Cerebellar cortex (tissue), 1 donor: Measurements from ENCODE around the gene MRLN.
"Not testable (repeated sequence)": the region's sequence is repeated elsewhere in the genome, so short reads cannot be mapped to it uniquely, and the experiment has no call there.

ENCODE experiments used
- DNase-seq: peaks from one replicate; pipeline ENCODE4 v3.0.0-alpha.2; 2015; ENCODE audit warnings: low spot score

The MRLN gene

DNA sequence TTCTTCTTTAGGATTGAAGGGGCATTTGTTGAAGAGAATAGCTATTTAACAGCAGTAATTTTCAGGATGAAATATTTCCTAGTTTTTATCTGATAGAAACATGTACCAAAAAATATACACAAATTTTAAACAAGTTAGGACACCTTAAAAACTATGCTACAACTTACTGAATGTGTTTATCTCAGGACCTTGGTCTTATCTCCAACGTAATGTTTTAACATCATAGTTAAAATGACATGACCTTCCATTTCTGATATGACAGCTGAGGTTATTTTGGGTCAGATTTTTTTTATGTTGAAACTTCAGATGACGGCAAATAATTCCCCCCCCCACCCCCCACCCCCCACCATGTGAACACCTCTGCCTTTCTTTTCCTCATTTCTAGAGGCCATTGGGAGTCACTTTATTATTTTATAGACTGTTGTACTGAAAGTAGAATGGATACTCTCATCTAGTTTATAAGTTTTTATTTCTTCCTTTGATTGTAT is 8.0 kb downstream of the MRLN start:
- no peak for DNase-seq

DNA sequence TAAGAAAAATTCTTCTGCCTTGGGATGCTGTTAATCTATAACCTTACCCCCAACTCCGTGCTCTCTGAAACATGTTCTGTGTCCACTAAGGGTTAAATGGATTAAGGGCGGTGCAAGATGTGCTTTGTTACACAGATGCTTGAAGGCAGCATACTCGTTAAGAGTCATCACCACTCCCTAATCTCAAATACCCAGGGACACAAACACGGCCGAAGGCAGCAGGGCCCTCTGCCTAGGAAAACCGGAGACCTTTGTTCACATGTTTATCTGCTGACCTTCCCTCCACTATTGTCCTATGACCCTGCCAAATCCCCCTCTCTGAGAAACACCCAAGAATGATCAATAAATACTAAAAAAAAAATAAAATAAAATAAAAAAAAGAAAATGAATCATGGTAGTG is 8.5 kb downstream of the MRLN start:
- not testable (repeated sequence) for DNase-seq

DNA sequence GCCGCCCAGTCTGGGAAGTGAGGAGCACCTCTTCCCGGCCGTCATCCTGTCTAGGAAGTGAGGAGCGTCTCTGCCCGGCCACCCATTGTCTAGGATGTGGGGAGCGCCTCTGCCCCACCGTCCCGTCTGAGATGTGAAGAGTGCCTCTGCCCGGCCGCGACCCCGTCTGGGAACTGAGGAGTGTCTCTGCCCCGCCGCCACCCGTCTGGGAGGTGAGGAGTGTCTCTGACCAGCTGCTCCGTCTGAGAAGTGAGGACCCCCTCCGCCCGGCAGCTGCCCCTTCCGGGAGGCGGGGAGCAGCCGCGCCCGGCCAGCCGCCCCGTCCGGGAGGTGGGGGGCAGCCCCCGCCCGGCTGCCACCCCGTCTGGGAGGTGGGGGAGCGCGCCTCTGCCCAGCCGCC is 9.1 kb downstream of the MRLN start:
- not testable (repeated sequence) for DNase-seq

DNA sequence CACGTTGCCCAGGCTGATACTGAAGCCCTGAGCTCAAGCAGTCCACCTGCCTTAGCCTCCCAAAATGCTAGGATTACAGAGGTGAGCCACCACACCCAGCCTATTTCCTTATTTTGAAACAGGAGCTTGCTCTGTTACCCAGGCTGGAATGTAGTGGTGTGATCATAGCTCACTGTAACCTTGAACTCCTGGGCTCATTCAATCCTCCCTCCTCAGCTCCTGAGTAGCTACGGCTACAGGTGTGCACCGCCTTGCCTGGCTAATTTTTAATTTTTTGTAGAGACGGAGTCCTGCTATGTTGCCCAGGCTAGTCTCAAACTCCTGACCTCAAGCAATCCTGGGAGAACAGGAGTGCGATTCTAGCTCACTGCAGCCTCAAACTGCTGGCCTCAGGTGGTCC is 11.7 kb downstream of the MRLN start:
- DNase-seq, result no peak

DNA sequence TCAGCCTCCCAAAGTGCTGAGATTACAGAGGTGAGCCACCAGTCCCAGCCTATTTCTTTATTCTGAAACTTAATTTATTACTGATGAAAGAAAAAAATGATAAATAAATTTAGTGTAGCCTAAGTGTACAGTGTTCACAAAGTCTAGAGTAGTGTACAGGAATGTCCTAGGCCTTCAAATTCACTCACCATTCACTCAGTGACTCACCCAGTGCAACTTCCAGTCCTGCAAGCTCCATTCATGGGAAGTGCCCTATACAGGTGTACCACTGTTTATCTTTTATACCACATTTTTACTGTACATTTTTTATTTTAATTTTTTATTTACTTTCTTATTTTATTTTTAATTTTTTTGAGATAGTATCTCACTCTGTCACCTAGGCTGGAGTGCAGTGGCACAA is 12.2 kb downstream of the MRLN start:
- DNase-seq, result no peak

DNA sequence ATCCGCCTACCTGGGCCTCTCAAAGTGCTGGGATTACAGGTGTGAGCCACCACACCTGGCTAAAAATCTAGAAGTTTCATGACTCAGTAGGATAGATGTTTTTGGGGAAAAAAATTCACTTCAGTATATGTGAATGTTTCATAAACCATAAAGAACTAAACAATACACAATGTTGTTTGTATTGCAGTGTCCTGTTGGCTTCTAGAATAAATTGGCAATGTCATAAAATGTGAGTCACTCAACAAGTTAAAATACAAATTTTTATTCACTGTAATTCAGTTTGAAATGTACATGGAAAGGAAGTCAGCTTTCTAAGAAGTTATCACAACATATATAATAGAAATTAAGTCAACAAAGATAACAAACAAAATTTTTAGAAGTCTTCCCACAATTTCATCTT is 16.5 kb downstream of the MRLN start:
- DNase-seq, result no peak

DNA sequence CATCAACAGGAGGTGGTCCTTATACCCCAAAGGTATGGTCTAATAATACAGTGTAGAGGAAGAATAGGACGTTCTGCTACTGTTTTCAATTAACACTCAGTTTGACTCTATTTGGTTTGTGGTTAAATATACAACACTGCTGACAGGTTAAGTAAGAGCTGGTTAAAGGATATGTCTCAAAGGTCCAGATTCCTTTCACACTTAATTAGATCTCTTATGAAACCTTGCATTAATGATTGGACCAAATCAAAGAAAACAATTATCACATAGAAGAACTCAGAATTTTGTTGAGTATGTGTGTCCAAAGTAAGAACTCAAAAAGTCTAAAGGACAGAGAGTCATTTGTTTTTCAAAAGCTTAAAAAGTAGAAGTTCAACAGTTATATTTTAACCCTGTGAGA is 18.0 kb downstream of the MRLN start:
- no peak for DNase-seq

DNA sequence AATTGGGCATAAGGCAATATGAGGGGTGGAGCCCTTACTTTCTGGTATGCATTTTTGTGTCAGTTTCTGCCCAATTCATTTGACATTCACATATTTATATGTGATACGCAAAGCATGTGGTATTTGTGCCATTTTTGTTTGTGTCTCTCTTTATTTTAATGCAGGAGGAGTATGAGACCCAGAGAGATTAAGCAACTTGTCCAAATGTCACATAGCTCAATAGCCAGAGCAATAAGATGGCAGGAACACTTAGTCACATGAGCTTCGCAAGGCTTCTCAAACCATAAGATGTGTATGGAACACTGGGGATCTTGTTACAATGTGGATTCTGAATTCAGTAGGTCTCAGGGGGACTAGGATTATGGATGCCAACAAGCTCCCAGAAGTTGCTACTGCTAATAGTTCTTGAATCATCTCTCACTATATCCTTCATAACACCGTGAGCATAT is 19.2 kb downstream of the MRLN start:
- DNase-seq, result no peak

DNA sequence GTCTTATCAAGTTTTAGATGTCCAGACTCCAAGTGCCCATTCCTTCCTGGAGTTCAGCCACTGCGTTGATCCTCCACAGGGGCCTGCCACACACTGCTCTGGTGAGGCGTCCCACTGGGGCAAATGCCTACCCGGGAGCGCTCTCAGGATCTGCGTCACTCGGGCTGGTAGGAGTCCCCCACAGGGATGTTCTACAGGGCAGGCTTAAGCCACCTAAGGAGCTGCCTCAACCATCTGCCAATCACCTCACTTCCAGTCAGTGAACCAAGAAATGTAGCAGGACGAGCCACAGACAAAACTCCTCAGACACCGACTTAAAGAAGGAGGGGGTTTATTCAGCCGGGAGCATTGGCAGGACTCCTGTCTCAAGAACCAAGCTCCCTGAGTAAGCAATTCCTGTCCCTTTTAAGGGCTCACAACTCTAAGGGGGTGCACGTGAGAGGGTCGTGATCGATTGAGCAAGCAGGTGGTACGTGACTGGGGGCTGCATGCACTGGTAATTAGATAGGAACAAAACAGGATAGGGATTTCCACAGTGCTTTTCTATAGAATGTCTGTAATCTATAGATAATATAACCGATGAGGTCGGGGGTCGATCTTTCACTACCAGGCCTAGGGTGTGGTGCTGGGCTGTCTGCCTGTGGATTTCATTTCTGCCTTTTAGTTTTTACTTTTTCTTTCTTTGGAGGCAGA is 19.8 kb downstream of the MRLN start:
- not testable (repeated sequence) for DNase-seq

DNA sequence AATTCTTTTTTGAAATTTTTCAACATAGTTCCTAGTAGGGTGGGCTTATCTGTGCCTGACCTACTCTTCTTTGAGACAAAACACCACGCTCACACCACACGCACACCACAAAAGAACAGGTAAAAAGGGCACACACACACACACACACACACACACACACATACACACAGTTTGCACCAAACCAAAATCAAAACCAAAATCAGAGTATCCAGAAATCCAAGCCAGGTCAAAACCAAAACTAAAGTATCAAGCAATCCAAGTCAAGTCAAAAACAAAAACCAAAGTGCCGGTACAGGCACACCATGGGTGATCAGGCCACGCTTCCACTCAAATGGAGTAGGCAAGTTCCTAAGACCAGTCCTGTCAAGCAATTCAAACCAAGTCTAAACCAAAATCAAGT is 20.4 kb downstream of the MRLN start:
- DNase-seq, result not testable (repeated sequence)

DNA sequence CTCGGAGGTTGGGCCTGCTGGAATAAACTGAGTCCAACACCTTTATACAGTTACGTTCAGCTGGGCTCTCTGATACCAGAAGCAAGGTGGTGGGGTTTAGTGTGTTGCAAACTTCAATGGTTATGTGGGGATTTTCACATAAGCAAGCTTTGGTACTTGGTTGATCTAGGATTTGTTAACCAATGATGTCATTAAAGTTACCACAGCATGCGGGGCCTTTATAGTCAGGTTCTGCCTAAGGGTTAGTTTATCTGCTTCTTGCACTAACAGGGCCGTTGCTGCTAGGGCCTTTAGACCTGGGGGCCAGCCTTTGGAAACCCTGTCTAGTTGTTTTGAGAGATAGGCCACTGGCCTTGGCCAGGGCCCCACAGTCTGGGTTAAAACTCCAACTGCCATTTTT is 24.1 kb downstream of the MRLN start:
- not testable (repeated sequence) for DNase-seq

DNA sequence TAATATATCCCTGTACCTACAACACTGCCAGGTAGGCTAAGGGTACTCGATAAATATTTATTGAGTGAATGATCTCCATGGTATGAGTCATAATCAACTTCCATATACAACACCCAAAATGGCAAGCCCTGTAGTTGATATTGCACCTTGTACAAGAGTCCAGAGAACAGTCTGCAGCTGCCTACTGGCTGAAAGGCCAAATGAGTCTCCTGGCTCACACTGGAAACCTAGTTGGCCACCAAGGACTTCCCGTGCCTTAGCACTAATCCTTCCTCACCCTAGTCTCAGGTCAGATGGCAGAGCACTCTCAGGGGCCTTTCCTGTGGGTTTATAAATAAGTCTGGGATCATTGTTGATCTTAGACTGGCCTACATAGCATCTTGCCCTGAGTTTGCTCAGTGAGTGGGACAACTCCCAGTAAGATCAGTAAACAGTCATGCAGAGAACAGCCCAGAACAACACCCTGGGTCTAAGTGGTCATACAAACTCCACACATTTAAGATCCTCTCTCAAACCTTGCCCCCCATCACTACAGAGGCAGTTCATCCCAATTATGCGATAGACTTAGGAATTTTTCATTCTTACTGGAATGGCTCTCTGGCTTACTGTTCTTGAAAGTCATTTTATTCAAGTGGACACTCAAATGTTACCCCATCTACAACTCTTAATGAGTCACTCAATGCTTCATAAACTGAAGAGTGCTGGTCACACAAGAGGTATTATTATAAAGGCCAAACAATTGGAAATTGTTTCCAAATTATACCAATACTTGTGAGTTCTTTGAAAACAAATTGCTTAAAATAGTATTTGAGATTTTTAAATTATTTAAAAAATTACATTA is 28.9 kb downstream of the MRLN start:
- no peak for DNase-seq

DNA sequence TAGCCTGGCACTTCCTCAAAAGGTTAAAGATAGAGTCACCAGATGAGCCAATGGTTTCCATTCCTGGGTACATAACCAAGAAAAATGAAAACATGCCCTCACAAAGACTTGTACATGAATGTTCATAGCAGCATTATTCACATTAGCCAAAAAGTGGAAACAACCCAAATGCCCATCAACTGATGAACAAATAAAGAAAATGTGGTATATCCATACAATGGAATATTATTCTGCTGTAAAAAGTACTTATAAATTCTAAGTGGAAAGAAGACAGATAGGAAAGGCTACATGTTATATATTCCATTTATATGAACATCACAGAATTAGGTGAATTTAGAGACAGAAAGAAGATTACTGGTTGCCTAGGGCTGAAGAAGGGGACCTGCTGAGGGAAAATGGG is 32.9 kb downstream of the MRLN start:
- no peak for DNase-seq

DNA sequence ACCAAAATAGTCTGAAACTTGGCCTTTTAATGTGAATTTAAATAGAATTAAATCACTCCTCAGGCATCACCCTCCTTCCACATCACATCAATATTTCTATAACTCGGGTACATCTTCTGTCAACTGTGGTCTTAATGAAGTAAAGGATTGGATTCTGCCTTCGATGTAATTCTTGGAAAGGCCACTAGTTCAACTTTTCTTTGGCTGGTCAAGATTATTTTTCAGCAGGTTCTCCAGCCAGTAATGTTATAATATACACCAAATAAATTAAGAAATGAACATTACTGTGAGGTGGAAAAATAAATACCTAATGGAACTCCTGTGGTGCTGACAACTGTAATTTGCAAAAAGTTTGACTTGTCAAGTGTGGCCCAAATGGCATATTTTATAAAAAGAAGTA is 33.9 kb downstream of the MRLN start:
- DNase-seq, result no peak

DNA sequence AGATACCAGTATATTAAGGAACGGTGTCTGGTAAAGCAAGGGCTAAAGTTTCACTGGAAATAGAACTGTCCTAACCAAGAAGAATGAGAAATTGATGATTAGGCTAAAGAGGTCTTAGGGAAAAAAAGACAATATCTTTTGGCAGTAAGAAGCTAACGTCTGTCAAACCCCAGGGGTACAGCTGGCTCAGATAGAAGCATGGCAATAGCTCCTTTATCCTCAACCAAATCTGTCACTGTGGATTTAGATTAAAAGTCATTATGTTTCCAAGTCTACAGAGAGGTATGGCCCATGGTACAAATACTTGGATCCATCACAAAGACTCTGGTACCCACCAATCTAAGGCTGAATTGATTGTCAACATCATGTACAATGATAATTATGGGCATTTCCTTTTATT is 35.0 kb downstream of the MRLN start:
- DNase-seq, result peak; percentile 36

DNA sequence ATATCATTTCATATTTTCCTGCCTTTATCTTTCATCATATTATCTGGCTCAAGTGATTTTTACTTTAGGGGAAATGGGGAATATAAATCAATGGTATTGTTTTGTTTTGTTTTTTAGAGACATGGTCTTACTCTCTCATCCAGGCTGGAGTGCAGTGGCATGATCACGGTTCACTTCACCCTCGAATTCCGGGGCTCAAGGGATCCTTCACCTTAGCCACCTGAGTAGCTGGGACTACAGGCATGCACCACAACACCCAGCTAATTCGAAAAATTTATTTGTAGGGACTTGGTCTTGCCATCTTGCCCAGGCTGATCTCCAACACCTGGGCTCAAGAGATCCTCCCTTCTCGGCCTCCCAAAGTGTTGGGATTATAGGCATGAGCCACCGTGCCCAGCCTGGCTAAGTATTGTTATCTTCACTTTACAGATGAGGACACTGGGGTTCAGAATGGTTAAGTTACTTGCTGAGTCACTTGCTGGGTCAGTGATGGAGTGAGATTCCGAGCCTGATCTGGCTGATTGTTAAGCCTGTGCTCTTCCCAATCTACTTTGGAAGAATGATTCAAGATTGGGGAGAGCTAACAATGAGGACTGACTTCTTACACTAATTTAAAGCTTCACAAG is 39.9 kb downstream of the MRLN start:
- no peak for DNase-seq

DNA sequence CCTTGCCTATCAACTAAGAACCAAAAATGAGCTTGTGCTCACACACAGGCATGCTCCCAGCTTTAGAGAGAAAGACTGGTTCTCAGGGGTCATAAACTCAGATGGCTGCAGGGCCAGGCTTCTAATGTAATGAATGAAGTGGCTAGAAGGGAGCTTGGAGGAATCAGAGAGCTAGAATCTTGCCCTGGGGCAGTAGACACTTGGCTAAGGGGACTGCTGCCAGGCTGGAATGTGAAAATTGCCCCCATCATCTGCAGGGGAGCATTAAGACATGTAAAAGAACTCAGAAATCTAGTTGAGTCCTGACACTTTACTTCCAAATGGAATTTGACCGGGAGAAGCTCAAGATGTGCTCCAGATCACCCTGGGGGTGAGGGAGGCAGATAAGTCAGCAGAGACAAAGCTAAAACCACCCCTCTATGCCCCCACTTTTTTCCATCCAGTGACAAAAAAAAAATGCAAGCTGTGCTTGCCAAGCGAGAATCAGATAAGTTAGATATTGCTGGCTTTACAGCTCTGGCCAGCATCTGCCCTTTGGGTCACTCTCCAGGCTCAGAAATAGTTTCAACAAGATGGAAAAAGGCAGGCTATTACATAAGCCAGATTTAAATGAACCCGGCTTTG is 41.3 kb downstream of the MRLN start:
- DNase-seq, result no peak

DNA sequence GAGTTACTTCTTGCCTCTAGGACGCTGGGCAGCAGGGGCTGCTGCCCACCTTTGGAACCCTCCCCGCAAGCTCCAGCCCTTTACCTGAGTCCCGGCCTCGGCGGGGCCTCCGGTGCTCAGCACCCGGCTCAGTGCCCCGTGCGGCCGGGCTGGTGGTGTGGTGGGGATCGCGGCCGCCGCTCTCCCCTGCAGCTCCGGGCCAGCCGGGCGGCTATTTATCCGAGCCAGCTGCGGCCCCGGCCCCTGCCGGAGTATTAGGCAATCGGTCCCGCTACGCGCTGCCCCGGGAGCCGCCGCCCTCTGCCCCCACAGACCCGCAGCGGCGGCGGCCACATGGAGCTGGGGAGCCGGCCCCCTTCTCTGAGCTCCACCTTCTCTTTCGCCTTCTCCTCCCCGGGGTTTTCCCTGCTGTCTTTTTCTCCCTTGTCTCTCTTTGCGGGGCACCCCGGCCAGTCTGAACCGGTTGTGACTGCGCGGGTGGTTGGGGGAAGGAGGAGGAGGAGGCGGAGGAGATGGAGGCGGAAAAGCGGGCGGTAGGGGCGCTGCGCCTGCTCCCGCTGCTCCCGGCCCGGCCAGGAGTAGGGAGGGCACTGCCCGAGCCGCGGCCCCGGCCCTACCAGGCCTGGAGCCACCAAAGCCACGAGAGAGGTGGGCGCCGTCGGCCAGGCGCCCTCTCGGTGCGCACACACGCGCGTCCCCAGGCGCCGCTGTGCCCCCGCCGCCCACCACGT is 43.7 kb downstream of the MRLN start, which contains the start of gene SLC16A9:
Gene SLC16A9, minus strand, starts transcription at position 456 of the 731 bp plus-strand sequence. CDS start 25,559 bp downstream, outside the sequence.
- DNase-seq, result peak; percentile 71

DNA sequence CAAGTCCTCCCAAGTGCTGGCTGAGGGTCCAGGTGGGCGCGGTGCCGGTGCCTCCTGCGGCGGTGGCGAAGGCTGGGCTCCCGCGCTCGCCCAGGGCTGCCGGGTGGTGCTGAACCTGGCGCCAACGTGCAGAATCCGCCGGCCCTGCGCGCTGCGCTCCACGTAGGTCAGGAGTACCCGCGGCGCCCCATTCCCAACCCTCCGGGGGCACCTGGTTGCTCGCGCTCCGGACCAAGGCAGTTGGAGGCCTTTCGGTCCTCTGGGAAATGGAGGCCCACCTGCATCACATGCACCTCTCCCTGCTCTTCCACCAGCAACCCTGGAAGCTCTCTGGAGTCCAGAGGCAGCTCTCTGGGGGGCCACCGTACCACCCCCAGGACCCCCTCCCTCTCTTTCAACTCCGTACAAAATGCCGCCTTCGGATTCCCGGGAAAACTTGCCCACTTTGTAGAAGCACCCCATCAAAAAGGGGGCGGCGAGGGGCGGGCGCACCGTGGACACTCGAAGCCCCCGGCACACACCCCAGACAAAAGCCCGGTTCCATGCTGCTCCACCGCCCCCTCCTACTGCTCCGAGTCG is 44.4 kb downstream of the MRLN start:
- peak; percentile 50 for DNase-seq

DNA sequence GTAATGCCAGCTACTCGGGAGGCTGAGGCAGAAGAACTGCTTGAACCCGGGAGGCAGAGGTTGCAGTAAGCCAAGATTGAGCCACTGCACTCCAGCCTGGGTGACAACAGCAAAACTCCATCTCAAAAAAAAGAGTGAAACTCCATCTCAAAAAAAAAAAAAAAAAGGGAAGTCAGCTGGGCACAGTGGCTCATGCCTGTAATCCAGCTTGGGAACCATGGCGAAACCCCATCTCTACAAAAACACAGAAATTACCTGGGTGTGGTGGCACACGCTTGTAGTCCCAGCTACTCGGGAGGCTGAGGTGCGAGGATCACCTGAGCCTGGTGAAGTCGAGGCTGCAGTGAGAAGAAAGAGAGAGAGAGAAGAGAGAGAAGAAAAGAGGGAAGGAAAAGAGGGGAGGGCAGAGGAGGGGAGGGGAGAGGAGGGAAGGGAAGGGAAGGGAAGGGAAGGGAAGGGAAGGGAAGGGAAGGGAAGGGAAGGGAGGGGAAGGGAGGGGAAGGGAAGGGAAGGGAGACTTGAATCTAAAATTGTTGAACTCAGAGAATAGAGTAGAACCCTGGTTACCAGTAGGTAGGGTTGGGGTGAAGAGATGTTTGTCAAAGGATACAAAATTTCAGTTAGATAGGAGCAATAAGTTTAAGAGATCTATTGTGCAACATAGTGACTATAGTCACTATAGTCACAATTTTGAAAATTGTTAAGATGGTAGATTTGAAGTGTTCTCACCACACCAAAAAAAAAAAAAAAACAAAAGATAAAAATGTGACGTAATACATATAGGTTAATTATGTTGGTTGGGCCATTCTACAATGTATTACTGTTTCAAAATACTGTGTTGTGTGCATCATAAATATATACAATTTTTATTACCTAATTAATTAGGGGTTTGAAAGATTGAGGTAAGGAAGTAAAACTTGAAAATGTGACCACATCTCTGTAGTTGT is 46.1 kb downstream of the MRLN start:
- no peak for DNase-seq
